HG03558 (cell line): Measurements from ENCODE around the gene POMZP3.
"Not testable (repeated sequence)": the region's sequence is repeated elsewhere in the genome, so short reads cannot be mapped to it uniquely, and the experiment has no call there.

Source experiments
- ATAC-seq: cut with Tn5 transposase; IDR thresholded peaks from one replicate; pipeline ENCODE4 v1.9.1; 2021; ENCODE audit warnings: moderate number of reproducible peaks; ENCODE audit not compliant: unreplicated experiment; ENCODE audit errors: extremely low read depth

The POMZP3 gene

GRCh38 chr7:76626989-76627642, at the start of gene POMZP3:
TSS of gene POMZP3 (minus strand) at chr7:76627279. CDS start at chr7:76626064, 1,215 bp downstream.
- ATAC-seq, result peak; percentile 59

DNA sequence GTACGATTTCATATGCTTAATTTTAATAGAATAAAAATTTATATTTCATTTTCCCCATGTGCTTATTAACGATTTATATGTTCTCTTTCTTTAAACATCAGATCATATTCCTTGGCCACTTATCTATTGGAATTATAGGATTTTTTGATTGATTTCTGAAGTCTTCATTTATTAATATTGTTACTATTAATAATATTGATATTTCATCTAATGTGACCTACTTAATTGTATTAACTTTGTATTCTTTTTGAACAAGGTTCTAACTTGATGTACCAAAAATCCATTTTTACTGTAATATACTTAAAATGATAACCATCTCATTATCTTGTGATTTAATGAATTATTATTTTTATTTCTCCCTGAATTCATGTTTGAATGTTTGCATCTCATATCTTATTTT, 48.7 kb upstream of the POMZP3 start:
- not testable (repeated sequence) for ATAC-seq

- ATAC-seq, result not testable (repeated sequence)
Observed at GRCh38 chr7:76673346-76673745, 46.3 kb upstream of the POMZP3 start.

GRCh38 chr7:76659212-76659611, 32.1 kb upstream of the POMZP3 start:
- ATAC-seq, result not testable (repeated sequence)

DNA sequence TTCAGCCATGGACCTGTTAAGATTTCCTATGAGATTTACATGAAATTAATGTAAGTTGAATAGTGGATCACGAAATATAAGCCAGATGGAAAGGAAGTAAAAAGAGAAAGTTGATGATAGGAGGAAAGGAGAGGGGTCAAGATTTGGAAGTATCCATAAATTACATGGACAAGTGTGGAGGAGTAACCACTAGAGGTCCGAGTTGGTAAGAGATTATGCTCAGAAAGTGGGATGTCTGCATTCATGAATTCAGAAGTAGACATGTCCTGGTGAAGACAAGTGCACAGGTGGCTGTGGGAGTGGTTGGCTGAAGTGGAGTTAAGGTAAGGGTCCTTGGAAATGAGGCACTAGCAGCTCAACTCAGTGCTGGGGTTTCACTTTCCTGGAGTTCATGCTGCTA, 29.3 kb upstream of the POMZP3 start:
- not testable (repeated sequence) for ATAC-seq

DNA sequence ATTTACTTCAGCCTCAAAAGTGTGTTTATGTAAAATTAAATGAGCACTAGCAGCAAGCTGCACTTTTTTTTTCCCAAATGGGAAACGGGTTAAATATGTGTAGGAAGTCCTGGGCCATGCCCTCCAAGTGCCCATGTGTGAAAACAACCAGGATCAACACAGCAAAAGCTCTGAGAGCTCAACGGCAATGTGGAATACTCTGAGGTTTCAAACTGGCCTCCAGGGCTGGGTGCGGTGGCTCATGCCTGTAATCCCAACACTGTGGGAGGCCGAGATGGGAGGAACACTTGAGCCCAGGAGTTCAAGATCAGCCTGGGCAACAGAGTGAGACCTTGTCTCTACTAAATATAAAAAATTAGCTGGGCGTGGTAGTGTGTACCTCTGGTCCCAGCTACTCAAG, 15.5 kb upstream of the POMZP3 start:
- not testable (repeated sequence) for ATAC-seq

DNA sequence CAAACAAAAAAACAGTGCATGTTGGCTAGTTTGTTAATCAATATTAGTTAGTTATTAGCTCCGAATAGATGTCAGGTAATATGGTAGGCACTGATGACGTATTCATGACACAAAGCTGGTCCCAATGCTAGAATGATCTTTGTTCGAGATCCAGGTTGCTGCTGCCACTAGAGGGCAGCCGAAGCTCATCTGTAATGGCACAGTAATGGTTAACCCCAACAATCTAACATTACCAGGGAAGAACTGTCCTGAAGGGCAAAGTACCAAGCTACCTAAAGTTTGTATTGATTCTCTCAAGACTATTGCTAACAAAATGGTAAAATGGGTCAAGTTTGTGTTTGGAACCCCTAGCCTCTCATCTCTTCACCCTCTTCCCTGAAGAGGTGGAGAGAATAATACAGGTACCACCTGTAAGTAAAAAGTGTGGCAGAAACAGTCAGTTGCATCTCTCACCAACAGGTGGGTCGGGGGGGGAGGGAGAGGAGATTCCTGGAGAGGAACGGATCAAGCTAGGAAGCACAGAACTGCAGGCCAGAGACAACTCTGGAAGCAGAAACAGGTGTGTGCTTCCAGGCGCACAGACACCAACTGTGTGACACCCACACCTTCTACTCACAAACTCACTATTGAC, 10.1 kb upstream of the POMZP3 start:
- peak; percentile 86 for ATAC-seq

- not testable (repeated sequence) for ATAC-seq
Observed at GRCh38 chr7:76626581-76626980, 498 bp downstream of the POMZP3 start.

DNA sequence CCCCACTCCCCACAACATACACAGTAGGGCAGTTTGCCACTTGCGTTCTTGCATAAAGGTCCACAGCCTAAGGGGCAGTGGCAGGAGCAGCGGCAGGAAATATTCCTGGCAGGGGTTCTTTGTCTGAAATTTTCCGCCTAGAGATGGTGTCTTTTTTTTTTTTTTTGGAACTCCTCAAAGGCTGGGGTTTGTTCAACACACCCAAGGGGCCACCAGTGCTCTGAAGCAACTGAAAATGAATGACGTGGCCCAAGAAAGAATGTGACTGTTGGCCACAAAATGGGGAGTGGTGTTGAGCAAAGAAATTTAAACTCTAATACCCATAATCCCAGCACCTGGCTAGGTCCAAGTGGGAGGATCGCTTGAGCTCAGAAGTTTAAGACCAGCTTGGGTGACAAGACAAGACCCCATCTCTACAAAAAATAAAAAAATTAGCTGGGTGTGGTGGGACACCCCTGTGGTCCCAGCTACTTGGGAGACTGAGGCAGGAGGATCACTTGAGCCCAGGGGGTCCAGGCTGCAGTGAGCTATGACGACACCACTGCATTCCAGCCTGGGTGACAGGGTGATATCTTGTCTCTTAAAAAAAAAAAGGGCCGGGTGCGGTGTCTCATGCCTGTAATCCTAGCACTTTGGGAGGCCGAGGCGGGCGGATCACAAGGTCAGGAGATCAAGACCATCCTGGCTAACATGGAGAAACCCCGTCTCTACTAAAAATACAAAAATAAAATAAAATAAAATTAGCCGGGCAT, 7.5 kb downstream of the POMZP3 start:
- not testable (repeated sequence) for ATAC-seq

DNA sequence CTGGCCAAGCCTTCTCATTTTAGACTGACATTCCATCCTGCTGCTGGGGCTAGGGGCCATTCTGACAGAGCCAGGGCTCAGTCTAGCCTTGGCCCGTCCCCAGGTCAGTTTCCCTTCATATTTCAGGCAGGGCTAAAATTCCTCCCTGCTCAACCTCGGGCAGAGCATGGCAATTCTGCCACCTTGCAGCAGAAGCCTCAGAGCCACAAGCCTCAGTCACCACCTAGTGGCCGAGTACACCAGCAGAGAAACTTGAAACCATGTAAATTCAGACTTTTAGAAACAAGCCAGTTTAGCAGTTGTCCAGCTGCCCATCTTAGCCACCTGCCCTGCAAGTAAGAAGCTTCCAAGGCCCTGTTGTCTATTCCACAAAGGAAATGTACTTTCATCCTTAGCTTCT, 13.3 kb downstream of the POMZP3 start:
- not testable (repeated sequence) for ATAC-seq

- not testable (repeated sequence) for ATAC-seq
Observed at GRCh38 chr7:76612232-76612631, 14.8 kb downstream of the POMZP3 start.

DNA sequence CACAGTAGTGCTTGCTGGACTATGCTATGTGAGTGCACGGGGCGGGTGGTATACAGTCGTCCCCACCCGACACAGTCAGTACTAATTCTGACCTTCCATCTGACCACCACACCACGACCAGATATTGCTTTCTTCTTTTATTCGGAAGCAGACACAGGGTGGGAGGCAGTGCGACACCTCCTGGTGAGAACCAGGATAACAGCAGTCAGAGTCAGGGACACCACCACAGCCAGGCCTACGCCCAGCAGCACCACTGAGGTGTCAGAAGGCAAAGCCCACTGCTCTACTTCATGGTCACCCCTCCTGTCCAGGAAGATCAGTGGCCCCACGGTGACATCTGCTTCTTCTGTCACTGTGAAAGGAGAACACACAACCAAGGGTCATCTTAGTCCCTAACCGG, 17.2 kb downstream of the POMZP3 start:
- ATAC-seq, result not testable (repeated sequence)

- not testable (repeated sequence) for ATAC-seq
Observed at GRCh38 chr7:76608469-76608868, 18.6 kb downstream of the POMZP3 start.

GRCh38 chr7:76606027-76606426, 21.1 kb downstream of the POMZP3 start:
- peak; percentile 95 for ATAC-seq

DNA sequence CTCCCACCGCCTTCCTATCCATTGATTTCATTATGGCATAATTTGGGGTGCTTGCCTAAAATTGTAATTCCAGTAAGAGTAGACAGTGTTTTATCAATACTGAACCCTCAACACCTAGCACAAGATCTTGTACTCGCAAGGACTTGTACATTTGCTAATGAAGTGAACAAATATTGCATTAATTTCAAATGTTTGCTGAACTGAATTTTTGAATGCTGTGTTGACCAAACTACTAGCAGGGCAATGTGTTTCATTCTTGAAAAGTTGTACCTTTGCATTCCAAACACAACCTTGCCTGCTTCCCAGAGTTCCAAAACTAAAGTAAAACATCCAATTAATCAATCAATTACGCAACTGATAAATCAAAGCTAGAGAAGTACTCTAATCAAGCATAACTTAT, 26.4 kb downstream of the POMZP3 start:
- not testable (repeated sequence) for ATAC-seq

GRCh38 chr7:76600116-76600482, 27.0 kb downstream of the POMZP3 start:
- not testable (repeated sequence) for ATAC-seq

DNA sequence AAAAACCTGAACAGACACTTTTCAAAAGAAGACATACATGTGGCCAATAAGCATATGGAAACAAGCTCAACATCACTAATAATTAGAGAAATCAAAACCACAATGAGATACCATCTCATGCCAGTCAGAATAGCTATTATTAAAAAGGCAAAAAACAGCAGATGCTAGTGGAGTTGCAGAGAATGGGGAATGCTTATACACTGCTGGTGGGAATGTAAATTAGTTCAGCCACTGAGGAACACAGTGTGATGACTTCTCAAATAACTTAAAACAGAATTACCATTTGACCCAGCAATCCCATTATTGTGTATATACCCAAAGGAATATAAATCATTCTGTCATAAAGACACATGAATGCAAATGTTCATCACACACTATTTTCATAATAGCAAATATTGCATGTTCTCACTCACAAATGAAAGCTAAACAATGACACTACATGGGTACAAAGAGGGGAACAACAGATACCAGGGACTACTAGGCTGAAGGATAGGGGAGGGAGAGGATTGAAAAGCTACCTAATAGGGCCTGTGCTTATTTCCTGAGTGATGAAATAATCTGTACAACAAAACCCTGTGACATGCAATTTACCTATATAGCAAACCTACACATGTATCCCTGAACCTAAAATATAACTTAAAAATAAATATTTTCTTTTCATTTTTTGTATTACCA, 28.4 kb downstream of the POMZP3 start:
- ATAC-seq, result not testable (repeated sequence)

DNA sequence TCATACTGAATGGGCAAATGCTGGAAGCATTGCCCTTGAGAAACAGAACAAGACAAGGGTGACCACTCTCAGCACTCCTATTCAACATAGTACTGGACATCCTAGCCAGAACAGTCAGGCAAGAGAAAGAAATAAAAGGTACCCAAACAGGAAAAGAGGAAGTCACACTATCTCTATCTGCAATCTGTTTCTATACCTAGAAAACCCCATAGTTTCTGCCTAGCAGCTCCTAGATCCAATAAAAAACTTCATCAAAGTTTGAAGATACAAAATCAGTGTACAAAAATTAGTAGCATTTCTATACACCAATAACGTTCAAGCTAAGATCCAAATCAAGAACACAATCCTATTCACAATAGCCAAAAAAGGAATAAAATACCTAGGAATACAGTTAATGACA, 29.8 kb downstream of the POMZP3 start:
- ATAC-seq, result not testable (repeated sequence)

GRCh38 chr7:76592694-76593093, 34.4 kb downstream of the POMZP3 start:
- ATAC-seq, result not testable (repeated sequence)

DNA sequence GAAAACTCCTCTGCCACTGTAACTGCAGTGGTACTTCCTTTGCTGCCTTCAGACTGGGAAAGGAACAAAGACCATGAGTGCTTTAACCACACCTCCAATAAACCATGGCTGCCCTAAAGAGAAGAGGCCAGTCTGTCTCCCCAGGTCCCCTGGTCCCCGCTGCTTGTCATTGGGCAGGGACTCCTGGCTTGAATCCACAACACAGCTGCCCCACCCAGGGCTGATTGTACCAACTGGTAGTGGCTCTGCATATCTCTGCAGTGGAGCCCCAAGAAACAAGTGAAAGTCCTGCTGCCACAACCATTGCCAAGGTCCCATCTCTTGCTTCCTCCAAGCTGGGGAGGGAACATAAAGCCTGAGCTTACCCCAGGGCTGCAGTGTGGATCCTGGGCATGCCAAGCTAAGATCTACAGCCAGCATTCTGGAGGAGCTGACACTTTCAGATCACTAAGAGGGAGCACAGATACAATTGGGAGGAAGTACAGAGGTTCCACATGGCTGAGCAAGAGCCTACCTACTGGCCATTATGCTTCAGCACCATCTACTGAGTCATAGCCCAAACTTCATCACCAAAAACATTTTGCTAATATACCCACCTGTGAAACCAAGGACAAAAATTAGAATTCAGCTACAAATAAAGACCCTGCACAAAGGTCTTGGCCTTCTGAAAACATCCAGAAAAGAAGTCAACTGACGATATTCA, 35.3 kb downstream of the POMZP3 start:
- not testable (repeated sequence) for ATAC-seq
